ENCODE results near the gene PTCHD1.
A peak's percentile ranks its signal among the peaks of the same experiment; 100 is the strongest.

The PTCHD1 gene

GRCh38 chrX:23398570-23398969, 63.9 kb downstream of the PTCHD1 start:
- DNase-seq: no peak

GRCh38 chrX:23403849-23404248, 69.2 kb downstream of the PTCHD1 start:
- DNase-seq: no peak

- no peak for DNase-seq
Measured at GRCh38 chrX:23422912-23423311, 88.3 kb downstream of the PTCHD1 start.

DNA sequence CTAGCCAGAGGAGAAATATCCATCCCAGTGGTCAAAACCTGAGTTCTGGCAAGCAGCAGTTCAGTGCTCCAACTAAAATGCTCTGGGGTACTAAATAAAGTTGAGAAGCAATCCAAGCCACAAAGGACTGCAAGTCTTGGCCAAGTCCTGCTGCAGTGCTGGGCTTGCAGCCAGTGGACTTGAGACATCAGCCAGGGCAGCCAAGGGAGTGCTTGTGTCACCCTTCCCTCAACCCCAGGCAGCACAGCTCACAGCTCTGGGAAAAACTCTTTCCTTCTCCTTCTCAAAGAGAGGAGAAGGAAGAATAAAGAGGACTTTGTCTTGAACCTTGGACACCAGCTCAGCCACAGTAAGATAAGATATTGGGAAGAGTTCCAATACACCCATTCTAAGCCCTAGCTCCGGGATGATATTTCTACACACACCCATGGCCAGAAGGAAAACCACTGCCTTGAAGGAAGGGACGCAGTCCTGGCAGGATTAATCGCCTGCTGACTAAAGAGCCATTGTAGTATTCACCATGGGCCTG, 99.8 kb downstream of the PTCHD1 start:
- DNase-seq: peak; percentile 40

- no peak for DNase-seq
Measured at GRCh38 chrX:23435108-23435507, 100.5 kb downstream of the PTCHD1 start.

DNA sequence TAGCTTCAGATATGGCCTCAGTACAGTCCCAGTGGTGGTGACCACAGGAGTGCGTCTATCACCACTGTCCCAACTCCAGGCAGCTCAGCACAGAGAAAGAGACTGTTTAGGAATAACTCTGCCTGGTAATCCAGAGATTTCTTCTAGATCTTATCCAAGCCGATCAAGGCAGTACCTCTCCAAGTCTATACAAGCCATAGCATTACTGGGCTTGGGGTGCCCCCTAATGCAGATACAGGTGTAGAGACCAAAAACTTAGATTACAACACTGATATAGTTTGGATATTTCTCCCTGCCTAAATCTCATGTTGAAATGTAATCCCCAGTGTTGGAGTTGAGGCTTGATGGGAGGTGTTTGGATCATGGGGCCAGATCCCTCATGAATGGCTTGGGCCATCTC, 100.9 kb downstream of the PTCHD1 start:
- DNase-seq: no peak

DNA sequence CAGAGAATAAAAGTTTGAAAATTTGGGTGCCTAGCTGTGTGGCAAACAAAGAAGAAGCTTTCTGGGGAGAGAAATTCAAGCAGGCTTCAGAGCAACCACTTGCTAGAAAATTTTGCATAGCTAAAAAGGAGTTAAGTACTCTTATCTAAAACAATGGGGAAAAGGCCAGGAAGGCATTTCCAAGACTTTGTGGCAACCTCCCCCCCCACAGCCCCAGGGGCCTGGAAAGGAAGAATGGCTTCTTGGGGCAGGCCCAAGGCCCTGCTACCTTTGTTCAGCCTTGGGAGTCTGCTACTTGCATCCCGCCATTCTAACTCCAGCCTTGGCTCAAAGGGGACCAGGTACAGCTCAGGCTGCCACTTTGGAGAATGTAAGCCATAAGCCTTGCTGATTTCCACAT, 102.2 kb downstream of the PTCHD1 start:
- no peak for DNase-seq

DNA sequence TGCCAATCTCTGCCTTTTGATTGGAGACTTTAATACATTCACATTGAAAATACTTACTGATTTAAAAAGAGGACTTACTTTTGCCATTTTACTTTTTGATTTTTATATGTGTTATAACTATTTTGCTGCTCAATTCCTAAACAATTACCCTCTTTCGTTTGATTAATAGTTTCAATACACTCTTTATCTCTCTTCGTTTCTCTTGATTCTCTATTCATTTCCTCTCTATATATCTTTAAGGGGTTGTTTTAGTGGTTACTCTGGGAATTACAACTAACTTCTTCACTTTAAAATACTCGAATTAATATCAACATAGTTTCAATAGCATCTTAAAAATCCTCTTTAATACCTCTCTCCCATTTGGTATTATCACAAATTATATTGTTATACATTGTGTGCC, 116.6 kb downstream of the PTCHD1 start:
- DNase-seq: no peak

All from fibroblast of skin of abdomen (primary cell).